Measurements from ENCODE around the gene LIPT1.
"Not testable (repeated sequence)": the region's sequence is repeated elsewhere in the genome, so short reads cannot be mapped to it uniquely, and the experiment has no call there.

Gene LIPT1

GRCh38 chr2:99180755-99181623 lies 26.2 kb downstream of the LIPT1 start, which contains the start of the genes MITD1 and MRPL30:
MITD1 (minus strand) TSS chr2:99181058; CDS start chr2:99180981, 77 bp downstream.
MRPL30 (plus strand) TSS chr2:99181184; CDS start chr2:99186204, 5,020 bp downstream.
- H3K36me3 ChIP-seq (ENCODE audit: control insufficient read depth in 1 of 2, insufficient read depth in 2 of 2, low read length in 2 of 2): no peaks in the 10 kb centered on the region
- peaks cover 11 to 52% of the 10 kb centered on the region in 2 donors for H3K4me1 ChIP-seq (ENCODE audit: control insufficient read depth in 1 of 2, insufficient read depth in 2 of 2, low read length in 2 of 2)
- peak within 1 kb of the TSS; percentile 85 for H3K27ac ChIP-seq (ENCODE audit: low read length)
- no peaks in the 10 kb centered on the region for H3K9me3 ChIP-seq (ENCODE audit: control insufficient read depth in 1 of 2, low read length in 2 of 2)
- H3K4me3 ChIP-seq (ENCODE audit: low read depth in 1 of 2, low read length in 2 of 2): peak within 1 kb of the TSS; percentile 92 to 98
- H3K27me3 ChIP-seq (ENCODE audit: low read depth, low read length): no peaks in the 10 kb centered on the region

- H3K4me1 ChIP-seq (ENCODE audit: control insufficient read depth in 1 of 2, insufficient read depth in 2 of 2, low read length in 2 of 2): peaks cover 11 to 52% of the 10 kb centered on the region in 2 donors
- H3K4me3 ChIP-seq (ENCODE audit: low read depth in 1 of 2, low read length in 2 of 2): peak overlapping the region; percentile 92 to 98
Measured at GRCh38 chr2:99181624-99182000, 26.8 kb downstream of the LIPT1 start.

DNA sequence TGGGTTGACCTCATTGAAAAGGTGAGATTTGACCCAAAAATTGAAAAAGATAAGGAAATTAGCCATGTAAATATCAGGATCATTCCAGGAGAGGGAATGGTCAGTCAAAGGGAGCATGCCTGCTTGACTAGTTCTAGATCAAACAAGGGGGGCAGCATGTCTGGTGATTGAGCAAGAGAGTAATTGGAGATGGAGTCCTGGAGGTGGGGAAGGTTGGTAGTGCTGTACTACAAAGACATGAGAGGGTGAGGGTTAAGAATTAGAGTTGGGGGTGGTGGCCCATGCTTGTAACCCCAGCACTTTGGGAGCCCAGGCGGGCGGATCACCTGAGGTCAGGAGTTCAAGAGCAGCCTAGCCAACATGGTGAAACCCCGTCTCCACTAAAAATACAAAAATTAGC lies 28.3 kb downstream of the LIPT1 start:
- no peaks in the 10 kb centered on the region for H3K9me3 ChIP-seq (ENCODE audit: control insufficient read depth in 1 of 2, low read length in 2 of 2)
- peaks cover 11 to 52% of the 10 kb centered on the region in 2 donors for H3K4me1 ChIP-seq (ENCODE audit: control insufficient read depth in 1 of 2, insufficient read depth in 2 of 2, low read length in 2 of 2)
- no peaks in the 10 kb centered on the region for H3K27me3 ChIP-seq (ENCODE audit: low read depth, low read length)
- H3K36me3 ChIP-seq (ENCODE audit: control insufficient read depth in 1 of 2, insufficient read depth in 2 of 2, low read length in 2 of 2): peaks cover 8 to 9% of the 10 kb centered on the region in 2 donors
- no peak overlapping the region for H3K27ac ChIP-seq (ENCODE audit: low read length)
- H3K4me3 ChIP-seq (ENCODE audit: low read depth in 1 of 2, low read length in 2 of 2): no peak overlapping the region

More at GRCh38 chr2:99181624-99182000, 26.8 kb downstream of the LIPT1 start:
- Histone ChIP-seq H3K27ac (ENCODE audit: low read length) (peak overlapping the region; percentile 85), H3K36me3 (ENCODE audit: control insufficient read depth in 1 of 2, insufficient read depth in 2 of 2, low read length in 2 of 2) (no peaks in the 10 kb centered on the region), H3K9me3 (ENCODE audit: control insufficient read depth in 1 of 2, low read length in 2 of 2) (no peaks in the 10 kb centered on the region), H3K27me3 (ENCODE audit: low read depth, low read length) (no peaks in the 10 kb centered on the region)

GRCh38 chr2:99184811-99185210 lies 30.0 kb downstream of the LIPT1 start:
- Histone ChIP-seq H3K4me3 (ENCODE audit: low read depth in 1 of 2, low read length in 2 of 2) (no peak overlapping the region), H3K4me1 (ENCODE audit: control insufficient read depth in 1 of 2, insufficient read depth in 2 of 2, low read length in 2 of 2) (peaks cover 6 to 38% of the 10 kb centered on the region in 2 donors), H3K9me3 (ENCODE audit: control insufficient read depth in 1 of 2, low read length in 2 of 2) (no peaks in the 10 kb centered on the region), H3K27me3 (ENCODE audit: low read depth, low read length) (no peaks in the 10 kb centered on the region), H3K36me3 (ENCODE audit: control insufficient read depth in 1 of 2, insufficient read depth in 2 of 2, low read length in 2 of 2) (peaks cover 11 to 22% of the 10 kb centered on the region in 2 donors), H3K27ac (ENCODE audit: low read length) (no peak overlapping the region)

GRCh38 chr2:99187011-99187410 lies 32.2 kb downstream of the LIPT1 start:
- Histone ChIP-seq H3K4me1 (ENCODE audit: control insufficient read depth in 1 of 2, insufficient read depth in 2 of 2, low read length in 2 of 2) (peaks cover under 1 to 25% of the 10 kb centered on the region in 2 donors), H3K36me3 (ENCODE audit: control insufficient read depth in 1 of 2, insufficient read depth in 2 of 2, low read length in 2 of 2) (peaks cover 11 to 27% of the 10 kb centered on the region in 2 donors), H3K9me3 (ENCODE audit: control insufficient read depth in 1 of 2, low read length in 2 of 2) (no peaks in the 10 kb centered on the region), H3K27me3 (ENCODE audit: low read depth, low read length) (no peaks in the 10 kb centered on the region), H3K4me3 (ENCODE audit: low read depth in 1 of 2, low read length in 2 of 2) (no peak overlapping the region), H3K27ac (ENCODE audit: low read length) (no peak overlapping the region)

DNA sequence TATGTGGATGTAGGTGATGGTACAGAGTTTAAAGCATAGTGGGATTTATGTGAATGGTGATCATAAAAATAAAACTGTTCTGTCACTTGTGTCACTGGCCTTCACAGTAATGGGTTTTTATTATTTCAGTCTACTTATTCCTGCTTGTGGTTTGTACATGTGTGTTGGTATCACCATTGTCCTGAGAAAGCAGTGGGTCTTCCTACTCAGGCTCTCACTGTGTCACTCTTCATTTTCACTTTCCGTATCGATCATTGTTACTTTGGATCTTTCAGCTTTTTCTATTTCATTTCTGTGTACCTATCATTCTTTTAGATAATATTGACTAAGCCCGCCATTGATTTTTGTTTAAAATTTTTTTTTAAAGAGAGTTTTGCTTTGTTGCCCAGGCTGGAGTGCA lies 33.6 kb downstream of the LIPT1 start:
- Histone ChIP-seq H3K27ac (ENCODE audit: low read length) (no peak overlapping the region), H3K4me3 (ENCODE audit: low read depth in 1 of 2, low read length in 2 of 2) (no peak overlapping the region), H3K4me1 (ENCODE audit: control insufficient read depth in 1 of 2, insufficient read depth in 2 of 2, low read length in 2 of 2) (peaks cover 0 to 14% of the 10 kb centered on the region in 2 donors), H3K9me3 (ENCODE audit: control insufficient read depth in 1 of 2, low read length in 2 of 2) (no peaks in the 10 kb centered on the region), H3K27me3 (ENCODE audit: low read depth, low read length) (no peaks in the 10 kb centered on the region), H3K36me3 (ENCODE audit: control insufficient read depth in 1 of 2, insufficient read depth in 2 of 2, low read length in 2 of 2) (peaks cover 11 to 33% of the 10 kb centered on the region in 2 donors)

DNA sequence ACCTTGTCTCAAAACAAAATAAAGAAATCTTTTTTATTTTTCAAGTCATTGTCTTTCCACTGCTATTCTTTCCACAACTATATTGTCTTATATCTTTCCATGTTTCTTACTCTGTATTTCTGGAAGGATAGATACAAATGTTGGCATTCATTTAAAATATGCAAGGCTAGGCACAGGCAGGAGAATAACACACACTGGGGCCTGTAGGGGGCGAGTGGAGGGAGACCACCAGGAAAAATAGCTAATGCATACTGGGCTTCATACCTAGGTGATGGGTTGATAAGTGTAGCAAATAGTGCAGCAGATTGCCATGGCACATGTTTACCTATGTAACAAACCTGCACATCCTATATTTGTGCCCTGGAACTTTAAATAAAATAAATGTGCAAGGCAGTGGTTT lies 35.8 kb downstream of the LIPT1 start:
- H3K27me3 ChIP-seq (ENCODE audit: low read depth, low read length): no peaks in the 10 kb centered on the region
- H3K9me3 ChIP-seq (ENCODE audit: control insufficient read depth in 1 of 2, low read length in 2 of 2): no peaks in the 10 kb centered on the region
- H3K27ac ChIP-seq (ENCODE audit: low read length): no peak overlapping the region
- H3K4me3 ChIP-seq (ENCODE audit: low read depth in 1 of 2, low read length in 2 of 2): no peak overlapping the region
- H3K4me1 ChIP-seq (ENCODE audit: control insufficient read depth in 1 of 2, insufficient read depth in 2 of 2, low read length in 2 of 2): no peaks in the 10 kb centered on the region
- peaks cover 14 to 36% of the 10 kb centered on the region in 2 donors for H3K36me3 ChIP-seq (ENCODE audit: control insufficient read depth in 1 of 2, insufficient read depth in 2 of 2, low read length in 2 of 2)

GRCh38 chr2:99192364-99192763 lies 37.6 kb downstream of the LIPT1 start:
- not testable (repeated sequence) for H3K4me1 ChIP-seq (ENCODE audit: control insufficient read depth in 1 of 2, insufficient read depth in 2 of 2, low read length in 2 of 2); H3K27me3 ChIP-seq (ENCODE audit: low read depth, low read length); H3K4me3 ChIP-seq (ENCODE audit: low read depth in 1 of 2, low read length in 2 of 2); H3K9me3 ChIP-seq (ENCODE audit: control insufficient read depth in 1 of 2, low read length in 2 of 2); H3K27ac ChIP-seq (ENCODE audit: low read length)
- H3K36me3 ChIP-seq (ENCODE audit: control insufficient read depth in 1 of 2, insufficient read depth in 2 of 2, low read length in 2 of 2): peaks cover 21 to 49% of the 10 kb centered on the region in 2 donors

DNA sequence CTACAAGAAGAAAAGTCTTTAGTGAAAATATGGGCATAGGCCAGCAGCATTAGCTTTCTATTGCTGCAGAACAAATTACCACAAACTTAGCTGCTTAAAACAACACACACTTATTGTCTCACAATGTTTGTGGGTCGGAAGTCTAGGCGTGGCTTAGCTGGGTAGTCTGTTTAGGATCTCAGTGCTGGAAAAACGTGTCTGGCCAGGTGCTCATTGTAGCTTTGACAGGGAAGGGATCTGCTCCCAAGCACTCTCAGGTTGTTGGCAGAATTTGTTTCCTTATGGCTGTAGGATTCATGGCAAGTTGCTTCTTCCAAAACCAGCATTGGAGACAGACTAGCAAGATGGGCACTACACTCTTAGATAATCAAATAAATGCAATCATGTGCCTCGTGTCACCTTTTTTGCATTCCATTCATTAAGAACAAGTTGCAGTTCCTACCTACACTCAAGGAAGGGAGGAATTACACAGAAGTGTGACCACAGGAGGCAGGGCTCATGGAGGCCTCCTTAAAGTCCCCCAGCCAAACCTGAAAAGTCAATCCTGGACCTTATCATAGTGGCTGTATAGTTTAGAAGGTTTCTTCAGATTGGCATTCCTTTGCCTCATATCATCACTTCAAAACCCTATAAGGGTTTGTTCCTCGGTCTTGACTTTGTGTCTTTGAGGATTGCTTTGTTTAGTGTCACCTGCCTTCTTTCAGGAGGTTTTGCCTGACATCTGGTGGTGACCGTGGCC lies 43.5 kb downstream of the LIPT1 start:
- Histone ChIP-seq H3K9me3 (ENCODE audit: control insufficient read depth in 1 of 2, low read length in 2 of 2) (no peaks in the 10 kb centered on the region), H3K36me3 (ENCODE audit: control insufficient read depth in 1 of 2, insufficient read depth in 2 of 2, low read length in 2 of 2) (peaks cover 24 to 27% of the 10 kb centered on the region in 2 donors), H3K27ac (ENCODE audit: low read length) (no peak overlapping the region), H3K4me3 (ENCODE audit: low read depth in 1 of 2, low read length in 2 of 2) (no peak overlapping the region), H3K4me1 (ENCODE audit: control insufficient read depth in 1 of 2, insufficient read depth in 2 of 2, low read length in 2 of 2) (no peaks in the 10 kb centered on the region), H3K27me3 (ENCODE audit: low read depth, low read length) (no peaks in the 10 kb centered on the region)

DNA sequence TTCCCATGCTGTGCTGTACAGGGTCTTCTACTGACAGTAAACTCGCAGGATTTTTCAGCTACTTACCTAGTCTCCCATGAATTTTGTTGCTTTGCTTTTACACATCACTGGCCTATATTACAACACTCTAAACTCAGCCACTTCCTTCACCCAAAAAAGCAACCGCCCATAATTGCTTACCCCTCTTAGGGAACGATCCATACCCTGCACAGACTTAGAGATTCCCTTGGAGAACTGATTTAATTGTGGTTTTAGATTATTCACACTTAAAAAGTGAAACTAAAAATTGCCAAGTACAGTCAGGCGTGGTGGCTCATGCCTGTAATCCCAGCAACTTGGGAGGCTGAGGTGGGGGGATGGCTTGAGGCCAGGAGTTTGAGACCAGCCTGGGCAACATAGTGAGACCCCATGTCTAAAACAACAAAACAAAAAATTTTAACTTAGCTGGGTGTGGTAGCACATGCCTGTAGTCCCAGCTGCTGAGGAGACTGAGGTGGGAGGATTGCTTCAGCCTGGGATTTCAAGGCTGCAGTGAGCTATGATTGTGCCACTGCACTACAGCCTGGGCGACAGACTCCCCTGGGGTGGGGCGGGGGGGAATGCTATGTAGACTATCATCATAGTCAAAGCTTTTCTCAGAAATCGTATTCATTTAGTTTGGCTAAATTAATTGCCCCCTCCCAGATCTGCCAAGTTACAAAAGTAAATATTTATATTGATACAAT lies 45.5 kb downstream of the LIPT1 start:
- Histone ChIP-seq H3K4me1 (ENCODE audit: control insufficient read depth in 1 of 2, insufficient read depth in 2 of 2, low read length in 2 of 2) (no peaks in the 10 kb centered on the region), H3K9me3 (ENCODE audit: control insufficient read depth in 1 of 2, low read length in 2 of 2) (no peaks in the 10 kb centered on the region), H3K4me3 (ENCODE audit: low read depth in 1 of 2, low read length in 2 of 2) (no peak overlapping the region), H3K36me3 (ENCODE audit: control insufficient read depth in 1 of 2, insufficient read depth in 2 of 2, low read length in 2 of 2) (peaks cover 23 to 27% of the 10 kb centered on the region in 2 donors), H3K27me3 (ENCODE audit: low read depth, low read length) (no peaks in the 10 kb centered on the region), H3K27ac (ENCODE audit: low read length) (no peak overlapping the region)
